Gastroesophageal sphincter (tissue), 4 donors: ENCODE data around the gene CD302. TPM values are rescaled to one million over a fixed set of nuclear protein-coding genes. Genes with fewer than 3 reads are reported as not detected.

Experiments used
- ATAC-seq: fragments of 150-250 bp; one replicate; pipeline ENCODE4 v1.9.1; 2016; ENCODE audit warnings: mild to moderate bottlenecking, moderate library complexity
- H3K27ac ChIP-seq, 4 donors: fragments of 200-600 bp; sonication (generic) in 3 of 4; 1 replicate in 3 of 4; 2 replicates in 1 of 4; pipeline ENCODE4 v1.5.1; 2016 to 2019
- H3K27me3 ChIP-seq: fragments of 200-600 bp; sonication (generic); one replicate; pipeline ENCODE4 v1.5.1; 2019
- H3K36me3 ChIP-seq, 2 donors: fragments of 200-600 bp; sonication (generic); one replicate each; pipeline ENCODE4 v1.5.1; 2019; ENCODE audit warnings: control low read depth in 1 of 2
- H3K4me1 ChIP-seq, 3 donors: fragments of 200-600 bp; sonication (generic); 1 replicate in 2 of 3; 2 replicates in 1 of 3; pipeline ENCODE4 v1.5.1; 2016 to 2019; ENCODE audit warnings: control low read depth in 2 of 3
- H3K4me3 ChIP-seq, 2 donors: fragments of 200-600 bp; sonication (generic); one replicate each; pipeline ENCODE4 v1.5.1; 2019; ENCODE audit warnings: mild to moderate bottlenecking in 1 of 2, moderate library complexity in 1 of 2
- H3K9me3 ChIP-seq, 3 donors: fragments of 200-600 bp; sonication (generic); one replicate each; pipeline ENCODE4 v1.5.1; 2017 to 2019; ENCODE audit warnings: control low read depth in 2 of 3
- CTCF ChIP-seq, 4 experiments: fragments of 200-600 bp in 2 of 4; fragments of 450-650 bp in 2 of 4; sonication (generic) in 1 of 4; IDR thresholded peaks; one replicate each; pipeline ENCODE4 v1.5.1; 2017 to 2019; ENCODE audit warnings: antibody characterized with exemption in 4 of 4, mild to moderate bottlenecking in 2 of 4, moderate library complexity in 2 of 4
- EP300 ChIP-seq: sonication (generic); formaldehyde crosslinking; IDR thresholded peaks from one replicate; pipeline ENCODE4 v1.6.1; 2017; ENCODE audit warnings: antibody characterized with exemption, mild to moderate bottlenecking
- POLR2A ChIP-seq, 2 donors: fragments of 450-650 bp; IDR thresholded peaks; one replicate each; pipeline ENCODE4 v1.6.1; 2017; ENCODE audit warnings: antibody characterized with exemption in 2 of 2, mild to moderate bottlenecking in 2 of 2, moderate library complexity in 1 of 2
- POLR2AphosphoS5 ChIP-seq: sonication (generic); formaldehyde crosslinking; IDR thresholded peaks from one replicate; pipeline ENCODE4 v1.6.1; 2017; ENCODE audit warnings: antibody characterized with exemption
- WGBS, 2 donors: methylation state at CpG; one replicate each; pipeline ENCODE4 v1.1.5; 2018; ENCODE audit warnings: low coverage in 1 of 2; 5-methylcytosine and 5-hydroxymethylcytosine counted together
- total RNA-seq, 4 donors: library from RNA; depleted of rRNA; stranded (reverse); fragments of >200 nt; gene quantifications; one replicate each; pipeline ENCODE4 v1.1.0, GENCODE V29; 2016

CD302 gene
- total RNA-seq, 4 donors from 2014 or later = 19.0 to 60.0 (median 38.5) TPM

GRCh38 chr2:159775021-159775420, 23.0 kb downstream of the CD302 start:
- Histone ChIP-seq H3K9me3 (no peaks in the 10 kb centered on the region), H3K4me1 (no peaks in the 10 kb centered on the region), H3K27ac (no peak overlapping the region), H3K4me3 (no peak overlapping the region), H3K27me3 (no peaks in the 10 kb centered on the region), H3K36me3 (peaks cover 0 to 27% of the 10 kb centered on the region in 2 donors)
- WGBS, 2 donors = 52 to 57% methylated on average over 1 of the region's 1 CpG
- ATAC-seq = no peak
- no peak for TF ChIP-seq POLR2A (IDR thresholded peaks at IDR 0.05)
- TF ChIP-seq CTCF (IDR thresholded peaks at IDR 0.05) = no peak
- no peak for TF ChIP-seq POLR2AphosphoS5
- no peak for TF ChIP-seq EP300

- H3K9me3 ChIP-seq = no peaks in the 10 kb centered on the region
- ATAC-seq = no peak
Observed at GRCh38 chr2:159774370-159774990, 23.5 kb downstream of the CD302 start.

GRCh38 chr2:159773886-159774285, 24.1 kb downstream of the CD302 start:
- Histone ChIP-seq H3K27me3 (no peaks in the 10 kb centered on the region), H3K36me3 (peaks cover 0 to 33% of the 10 kb centered on the region in 2 donors), H3K4me3 (no peak overlapping the region), H3K27ac (no peak overlapping the region), H3K4me1 (no peaks in the 10 kb centered on the region), H3K9me3 (no peaks in the 10 kb centered on the region)
- ATAC-seq = no peak
- 41 to 50% methylated on average over 2 to 3 of the region's 3 CpGs for WGBS, 2 donors
- TF ChIP-seq EP300 (no peak), POLR2AphosphoS5 (no peak), POLR2A (IDR thresholded peaks at IDR 0.05) (no peak), CTCF (IDR thresholded peaks at IDR 0.05) (no peak)

More at GRCh38 chr2:159774370-159774990, 23.5 kb downstream of the CD302 start:
- WGBS, 2 donors = 81 to 83% methylated on average over 3 of the region's 3 CpGs
- no peak overlapping the region for H3K27ac ChIP-seq
- TF ChIP-seq CTCF (IDR thresholded peaks at IDR 0.05) (no peak), POLR2A (IDR thresholded peaks at IDR 0.05) (no peak), EP300 (no peak), POLR2AphosphoS5 (no peak)
- H3K36me3 ChIP-seq = peaks cover 0 to 27% of the 10 kb centered on the region in 2 donors
- H3K4me1 ChIP-seq = no peaks in the 10 kb centered on the region
- H3K27me3 ChIP-seq = no peaks in the 10 kb centered on the region
- H3K4me3 ChIP-seq = no peak overlapping the region

GRCh38 chr2:159773426-159773825, 24.6 kb downstream of the CD302 start:
- peaks cover 0 to 33% of the 10 kb centered on the region in 2 donors for H3K36me3 ChIP-seq
- TF ChIP-seq EP300 = no peak
- no peak for TF ChIP-seq POLR2A (IDR thresholded peaks at IDR 0.05)
- WGBS, 2 donors = 53 to 60% methylated on average over 3 of the region's 3 CpGs
- no peak overlapping the region for H3K4me3 ChIP-seq
- no peaks in the 10 kb centered on the region for H3K27me3 ChIP-seq
- no peaks in the 10 kb centered on the region for H3K9me3 ChIP-seq
- H3K27ac ChIP-seq = no peak overlapping the region
- H3K4me1 ChIP-seq = no peaks in the 10 kb centered on the region
- no peak for ATAC-seq

- peaks cover 0 to 41% of the 10 kb centered on the region in 2 donors for H3K36me3 ChIP-seq
- no peaks in the 10 kb centered on the region for H3K9me3 ChIP-seq
- H3K27me3 ChIP-seq = no peaks in the 10 kb centered on the region
- WGBS, 2 donors = 95 to 100% methylated on average over 3 of the region's 3 CpGs
- no peak overlapping the region for H3K27ac ChIP-seq
- H3K4me3 ChIP-seq = no peak overlapping the region
- H3K4me1 ChIP-seq = no peaks in the 10 kb centered on the region
- TF ChIP-seq CTCF (IDR thresholded peaks at IDR 0.05) (no peak), POLR2AphosphoS5 (no peak), EP300 (no peak), POLR2A (IDR thresholded peaks at IDR 0.05) (no peak)
- no peak for ATAC-seq
Observed at GRCh38 chr2:159769147-159769546, 28.9 kb downstream of the CD302 start.
